Hematopoietic multipotent progenitor cell treated with erythropoietin and hydrocortisone succinate and interleukin-3 and kit ligand, for 17 days (in vitro differentiated cells): Measurements from ENCODE around the gene SOHLH2.

Source experiments
- DNase-seq: peaks from one replicate; pipeline ENCODE4 v3.0.0-alpha.2; 2015; ENCODE audit warnings: low spot score

SOHLH2 gene

DNA sequence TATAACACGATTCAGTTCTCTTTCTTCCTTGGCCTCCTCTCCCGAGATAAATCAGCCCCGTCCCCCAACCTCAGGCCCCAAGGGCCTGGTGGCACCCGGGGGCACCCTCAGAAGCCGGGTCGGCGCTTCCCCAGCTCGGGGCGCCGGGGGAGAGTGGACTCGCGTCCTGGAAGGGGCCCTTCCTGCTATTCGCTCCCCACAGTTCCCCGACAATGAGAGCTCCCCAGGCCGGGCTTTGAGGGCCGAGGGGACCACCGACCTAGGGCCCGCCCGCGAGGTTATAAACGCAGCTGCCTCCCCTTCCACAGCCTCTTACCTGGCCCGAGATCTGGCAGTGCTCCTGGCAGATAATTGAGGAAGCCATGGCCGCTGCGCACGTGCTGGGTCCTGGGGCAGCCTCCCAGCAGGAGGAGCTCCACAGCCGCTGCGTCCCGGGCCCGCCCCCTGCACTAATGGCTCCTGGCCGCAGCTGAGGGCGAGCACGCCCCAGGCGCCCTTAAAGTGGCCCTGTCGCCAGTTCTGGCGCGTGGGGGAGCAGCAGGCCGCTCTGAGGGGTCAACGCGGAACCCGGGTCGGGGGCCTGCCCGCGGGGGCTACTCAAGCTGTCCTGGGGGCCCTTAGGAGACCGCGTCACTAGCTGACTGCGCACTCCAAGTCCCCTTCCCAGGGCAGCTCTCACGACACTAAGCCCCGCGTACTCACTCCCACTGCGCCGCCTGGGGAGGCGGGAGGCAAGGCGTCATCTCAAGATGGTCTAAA is at the start of gene SOHLH2:
SOHLH2 (minus strand) TSS at position 394 of the 759 bp plus-strand sequence; CDS start at position 364, 30 bp downstream.
- no peak for DNase-seq

GRCh38 chr13:36261976-36262375 is 47.6 kb upstream of the SOHLH2 start:
- DNase-seq = no peak

DNA sequence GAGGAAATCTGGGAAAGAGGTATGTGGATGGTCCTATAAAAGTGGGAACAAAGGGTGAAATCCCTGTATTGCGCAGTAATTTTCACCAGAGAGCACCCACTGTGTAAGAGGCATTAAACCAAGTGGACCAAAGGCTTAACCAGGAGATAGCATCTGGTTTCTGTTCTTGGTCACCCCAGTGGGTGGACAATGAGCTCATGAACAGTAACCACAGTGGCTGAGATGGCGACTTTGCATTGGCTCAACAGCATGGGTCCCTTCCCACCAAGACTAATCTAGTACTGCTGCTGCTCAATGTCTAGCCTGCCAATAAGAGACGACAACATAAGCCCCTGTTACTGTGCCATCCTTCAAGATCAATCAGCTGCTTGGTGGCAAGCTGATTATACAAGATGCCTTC is 46.7 kb upstream of the SOHLH2 start:
- DNase-seq = no peak

DNA sequence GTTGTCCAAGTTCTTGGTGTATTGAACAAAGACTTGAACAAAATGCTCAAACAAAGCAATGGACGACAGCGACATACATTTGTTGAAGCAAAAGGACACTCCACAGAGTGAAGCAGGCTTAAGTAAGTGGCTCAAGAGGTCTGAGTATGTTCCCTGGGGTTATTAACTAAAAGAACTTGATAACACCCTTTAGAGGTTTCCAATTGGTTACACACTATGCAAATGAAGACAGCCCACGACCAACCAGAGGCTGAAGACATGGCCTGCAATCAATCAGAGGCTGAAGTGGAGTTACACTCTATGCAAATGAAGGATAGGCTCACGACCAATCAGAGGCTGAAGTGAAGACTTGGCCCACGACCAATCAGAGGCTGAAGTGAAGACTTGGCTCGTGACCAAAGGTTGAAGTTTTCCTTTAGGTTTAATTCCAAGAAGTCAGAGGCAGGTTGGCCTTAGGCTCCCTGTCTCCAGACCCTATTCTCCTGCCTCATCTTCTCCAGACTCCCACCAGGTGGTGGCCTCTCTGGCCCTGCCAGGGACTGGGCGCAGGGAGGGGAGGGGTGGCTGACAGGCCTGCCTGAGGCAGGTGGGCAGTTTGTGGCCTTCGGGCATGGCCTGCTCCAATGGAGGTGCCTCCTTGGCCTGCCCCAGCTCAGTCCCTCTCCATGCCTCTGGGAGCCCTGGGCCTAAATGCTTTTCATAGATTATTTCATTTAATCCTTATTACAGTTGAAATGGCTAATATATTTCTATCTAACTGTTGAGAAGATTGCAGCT is 45.2 kb upstream of the SOHLH2 start:
- no peak for DNase-seq

DNA sequence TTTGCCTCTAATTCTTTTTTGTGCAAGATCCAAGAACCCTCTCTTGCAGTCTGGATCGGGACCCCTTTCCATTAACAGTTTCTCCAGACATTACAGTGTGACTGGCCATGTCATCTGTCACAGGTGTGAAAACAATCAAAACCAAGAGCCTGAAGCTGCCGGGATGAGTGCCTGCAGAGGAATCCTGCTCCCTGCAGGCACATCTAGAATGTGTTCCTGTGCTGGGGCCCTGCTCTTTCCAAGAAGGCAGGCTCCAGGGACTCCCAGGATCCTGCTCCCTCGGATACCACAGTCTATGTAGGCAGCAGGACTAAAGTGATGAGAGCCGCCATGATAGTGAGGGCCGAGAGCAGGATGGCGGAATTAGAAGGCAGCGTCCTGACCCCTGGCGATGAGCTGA is 44.5 kb upstream of the SOHLH2 start:
- DNase-seq = no peak

- DNase-seq = no peak
Observed at GRCh38 chr13:36251526-36251925, 37.2 kb upstream of the SOHLH2 start.

- DNase-seq = no peak
Observed at GRCh38 chr13:36251017-36251416, 36.7 kb upstream of the SOHLH2 start.

DNA sequence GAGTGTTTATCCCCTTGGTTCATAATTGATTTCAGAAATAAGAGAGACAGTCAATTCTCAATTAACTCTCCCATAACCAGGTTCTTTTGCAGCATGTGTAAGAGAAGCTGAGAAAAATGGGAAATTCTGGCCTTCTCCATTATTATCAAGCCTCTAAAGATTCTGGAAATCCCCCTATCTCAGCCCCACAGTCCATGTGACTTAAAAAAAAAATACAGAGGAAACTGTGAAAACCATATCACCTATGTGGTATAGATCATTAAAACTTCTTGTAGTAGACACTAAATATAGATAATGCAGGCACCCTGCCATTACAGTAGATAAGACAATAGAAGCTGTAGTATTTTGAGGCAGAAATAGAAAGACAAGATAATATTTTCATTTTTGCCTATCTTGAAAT is 34.3 kb upstream of the SOHLH2 start:
- no peak for DNase-seq

- DNase-seq = no peak
Observed at GRCh38 chr13:36244990-36245389, 30.6 kb upstream of the SOHLH2 start.

GRCh38 chr13:36244073-36244472 is 29.7 kb upstream of the SOHLH2 start:
- no peak for DNase-seq

GRCh38 chr13:36242761-36243160 is 28.4 kb upstream of the SOHLH2 start:
- no peak for DNase-seq

- no peak for DNase-seq
Observed at GRCh38 chr13:36231236-36231635, 16.9 kb upstream of the SOHLH2 start.

DNA sequence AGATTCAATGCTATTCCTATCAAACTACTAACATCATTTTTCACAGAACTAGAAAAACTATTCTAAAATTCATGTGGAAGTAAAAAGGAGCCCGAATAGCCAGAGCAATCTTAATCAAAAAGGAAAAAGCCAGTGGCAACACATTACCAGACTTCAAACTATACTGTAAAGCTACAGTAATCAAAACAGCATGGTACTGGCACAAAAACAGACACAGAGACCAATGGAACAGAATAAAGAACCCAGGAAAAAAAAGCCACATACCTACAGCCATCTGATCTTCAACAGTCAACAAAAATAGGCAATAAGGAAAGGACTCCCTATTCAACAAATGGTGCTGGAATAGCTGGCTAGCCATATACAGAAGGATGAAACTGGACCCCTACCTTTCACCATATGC is 10.4 kb upstream of the SOHLH2 start:
- no peak for DNase-seq

GRCh38 chr13:36219883-36220282 is 5.5 kb upstream of the SOHLH2 start:
- no peak for DNase-seq

- no peak for DNase-seq
Observed at GRCh38 chr13:36217456-36217855, 3.1 kb upstream of the SOHLH2 start.

DNA sequence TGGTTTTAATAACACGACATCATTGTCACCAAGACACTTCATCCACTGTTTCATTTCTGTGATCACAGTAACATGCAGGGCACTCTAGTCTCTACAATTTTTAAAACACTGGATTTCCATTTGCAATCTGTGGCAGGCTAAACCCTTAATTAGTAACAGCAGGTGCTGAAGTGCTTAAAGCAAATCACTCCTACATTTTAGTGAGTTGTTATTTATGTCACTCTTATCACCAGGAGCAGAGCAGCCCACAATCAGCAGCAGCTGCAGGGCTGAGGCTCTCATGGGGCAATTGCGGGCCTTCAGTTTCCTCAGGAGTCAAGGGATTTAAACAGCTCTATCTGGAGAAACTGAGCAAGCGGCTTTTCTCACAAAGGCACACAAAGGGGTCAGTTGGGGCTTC is 1.6 kb downstream of the SOHLH2 start:
- DNase-seq = no peak

DNA sequence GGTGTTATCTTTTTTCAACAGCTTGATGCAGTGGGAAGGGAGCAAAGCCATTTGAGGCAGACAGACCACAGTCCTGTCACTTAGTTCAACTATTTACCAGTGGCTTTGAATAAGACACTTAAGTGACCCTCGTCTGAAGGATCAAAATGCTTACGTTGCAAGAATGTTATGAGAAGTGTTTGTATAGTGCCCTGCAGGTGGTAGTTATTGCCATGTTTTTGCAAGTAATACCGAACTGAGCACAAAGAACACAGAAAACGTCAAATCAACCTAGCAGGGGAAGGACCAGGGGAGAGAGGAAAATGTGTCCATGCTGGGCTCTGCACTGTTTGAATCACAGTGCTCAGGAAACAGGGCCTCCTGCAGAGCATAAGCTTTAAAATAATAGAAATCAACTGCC is 2.8 kb downstream of the SOHLH2 start:
- DNase-seq = no peak

DNA sequence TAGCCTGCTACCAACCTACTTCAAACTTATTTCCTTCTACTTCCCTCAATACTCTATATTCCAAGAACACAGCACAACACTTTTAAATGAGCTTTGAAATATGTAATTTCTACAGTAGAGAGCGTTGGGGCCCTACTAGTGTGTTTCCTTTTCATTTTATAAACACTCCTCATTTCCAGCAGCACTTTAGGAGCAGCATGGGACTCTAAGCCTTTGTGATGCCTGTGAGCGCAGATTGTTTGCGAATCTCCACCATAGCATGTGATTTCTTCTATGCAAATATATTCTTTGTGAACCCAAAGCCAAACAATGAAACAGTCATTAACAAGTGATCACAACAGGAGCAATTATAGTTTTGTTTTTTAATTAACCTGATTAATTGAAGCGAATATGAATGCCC is 3.6 kb downstream of the SOHLH2 start:
- DNase-seq = no peak

DNA sequence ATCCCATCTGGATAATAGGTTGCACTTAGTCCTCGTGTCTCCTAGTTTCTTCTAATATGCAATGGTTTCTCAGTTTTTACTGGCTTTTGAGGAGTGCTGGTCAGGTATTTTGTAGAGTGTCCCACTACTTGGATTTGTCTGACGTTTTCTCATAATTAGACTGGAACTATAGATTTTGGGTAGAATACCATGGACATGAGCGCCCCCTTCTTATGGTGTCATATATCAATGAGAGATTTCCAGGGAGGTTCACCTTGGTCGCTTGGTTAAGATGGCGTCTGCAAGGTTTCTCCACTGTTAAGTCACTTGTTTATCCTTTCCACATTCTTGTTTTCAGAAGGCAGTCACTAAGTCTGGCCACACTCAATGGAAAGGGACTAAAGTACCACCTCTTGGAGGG is 6.7 kb downstream of the SOHLH2 start:
- DNase-seq = no peak

DNA sequence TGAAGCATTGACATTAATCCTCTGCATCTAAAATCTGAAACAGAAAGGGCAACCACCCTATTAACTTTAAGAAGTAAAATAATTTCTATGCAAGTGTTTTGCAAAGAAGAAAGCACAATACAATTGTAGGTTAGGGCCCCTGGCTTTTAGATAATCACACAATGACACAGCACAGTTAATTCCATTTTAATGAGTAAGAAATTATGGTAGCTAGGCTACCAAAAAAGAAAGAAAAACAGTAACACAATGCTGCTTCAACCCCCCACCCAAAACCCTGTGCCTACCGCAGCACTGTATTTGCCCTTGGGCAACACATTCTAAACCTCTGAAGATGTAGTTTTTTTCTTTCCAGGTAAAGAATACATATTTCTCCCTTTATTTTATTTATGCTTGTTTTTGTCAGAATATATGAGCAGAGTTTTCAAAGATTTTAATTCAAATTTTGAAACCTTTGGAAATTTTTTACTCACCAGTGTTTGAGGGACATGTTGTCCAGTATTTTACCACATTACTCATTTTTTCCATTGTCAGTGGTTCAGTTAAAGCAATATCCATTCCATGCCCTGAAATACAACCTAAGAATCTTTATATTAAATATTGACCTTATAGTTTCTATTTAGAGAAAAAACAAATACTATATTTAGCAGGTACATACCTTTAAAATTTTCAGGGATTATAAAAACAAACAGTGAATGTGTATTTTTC is 21.1 kb downstream of the SOHLH2 start:
- no peak for DNase-seq

DNA sequence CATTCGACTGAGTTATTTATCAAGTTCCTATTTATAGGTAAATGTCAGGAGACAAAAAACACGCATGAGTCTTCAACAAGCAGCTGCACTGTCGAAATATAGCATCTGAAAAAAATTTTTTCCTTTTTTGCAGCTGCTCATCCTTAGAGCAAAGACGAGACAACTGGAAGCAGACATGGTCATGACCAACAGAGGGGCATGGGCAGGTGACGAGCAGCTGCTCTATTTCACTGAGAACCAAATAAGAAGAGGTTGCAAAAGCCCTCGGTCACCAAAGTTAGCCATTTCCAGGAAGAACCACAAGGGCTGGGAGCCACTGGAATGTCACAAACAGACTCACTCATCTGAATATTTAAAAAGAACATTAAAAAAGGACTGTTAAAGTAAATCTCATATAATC is 22.2 kb downstream of the SOHLH2 start:
- no peak for DNase-seq

DNA sequence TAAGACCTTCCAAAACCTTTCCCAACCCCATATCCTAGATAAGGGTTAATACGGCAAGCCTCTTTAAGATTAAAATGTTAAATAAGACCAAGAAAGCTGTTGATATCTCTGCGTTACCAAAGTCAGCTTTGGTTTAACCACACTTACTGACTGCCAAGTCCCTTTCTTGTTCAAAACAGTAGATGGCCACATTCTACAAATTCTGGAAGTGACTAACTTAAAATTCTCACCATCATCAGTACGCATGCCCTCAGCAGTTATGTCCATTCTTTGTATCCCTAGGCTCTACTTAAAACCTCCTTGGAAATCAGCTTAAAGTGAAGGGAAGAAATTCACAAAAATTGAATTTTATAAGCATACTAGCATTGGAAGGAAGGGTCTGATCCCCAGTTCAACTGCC is 23.6 kb downstream of the SOHLH2 start:
- no peak for DNase-seq

- no peak for DNase-seq
Observed at GRCh38 chr13:36188441-36188840, 25.9 kb downstream of the SOHLH2 start.
